C4-2B (cell line): Measurements from ENCODE around the gene UGGT1.

ENCODE experiments used
- ZFX ChIP-seq: fragments of 450-650 bp; IDR thresholded peaks from 2 replicates; pipeline ENCODE4 v1.6.1; 2017
- TF ChIP-seq, protein P1 (sequence below): fragments of 450-650 bp; conservative IDR thresholded peaks from 2 replicates; pipeline ENCODE4 v1.5.1; 2017; ENCODE audit warnings: mild to moderate bottlenecking

DNA sequence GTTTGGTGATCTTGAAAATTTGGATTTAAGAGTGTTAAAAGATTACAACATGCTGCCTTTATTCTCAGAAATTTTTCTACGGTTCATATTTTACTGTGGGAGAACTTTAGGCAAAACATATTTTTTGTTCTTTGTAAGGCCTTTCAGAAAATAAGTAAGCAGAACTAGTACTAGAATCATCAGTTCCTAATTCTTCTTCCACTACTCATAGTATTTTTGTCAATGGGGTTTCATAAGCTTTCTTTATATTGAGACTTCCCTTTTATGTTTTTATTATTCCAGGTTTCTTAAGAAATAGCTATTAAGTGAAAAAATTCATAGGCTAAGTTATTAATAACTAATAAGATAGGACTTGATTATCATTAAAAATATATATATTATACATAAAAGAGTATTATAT, 12.4 kb downstream of the UGGT1 start:
- TF ChIP-seq, protein P1, sequence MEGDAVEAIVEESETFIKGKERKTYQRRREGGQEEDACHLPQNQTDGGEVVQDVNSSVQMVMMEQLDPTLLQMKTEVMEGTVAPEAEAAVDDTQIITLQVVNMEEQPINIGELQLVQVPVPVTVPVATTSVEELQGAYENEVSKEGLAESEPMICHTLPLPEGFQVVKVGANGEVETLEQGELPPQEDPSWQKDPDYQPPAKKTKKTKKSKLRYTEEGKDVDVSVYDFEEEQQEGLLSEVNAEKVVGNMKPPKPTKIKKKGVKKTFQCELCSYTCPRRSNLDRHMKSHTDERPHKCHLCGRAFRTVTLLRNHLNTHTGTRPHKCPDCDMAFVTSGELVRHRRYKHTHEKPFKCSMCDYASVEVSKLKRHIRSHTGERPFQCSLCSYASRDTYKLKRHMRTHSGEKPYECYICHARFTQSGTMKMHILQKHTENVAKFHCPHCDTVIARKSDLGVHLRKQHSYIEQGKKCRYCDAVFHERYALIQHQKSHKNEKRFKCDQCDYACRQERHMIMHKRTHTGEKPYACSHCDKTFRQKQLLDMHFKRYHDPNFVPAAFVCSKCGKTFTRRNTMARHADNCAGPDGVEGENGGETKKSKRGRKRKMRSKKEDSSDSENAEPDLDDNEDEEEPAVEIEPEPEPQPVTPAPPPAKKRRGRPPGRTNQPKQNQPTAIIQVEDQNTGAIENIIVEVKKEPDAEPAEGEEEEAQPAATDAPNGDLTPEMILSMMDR = no peak
- no peak for TF ChIP-seq ZFX
